Stimulated activated CD4-positive, alpha-beta T cell treated with anti-CD3 and anti-CD28 coated beads, Interleukin-1b, Interleukin-23, amount 100 ng/mL, for 24 hours (primary cell): ENCODE measurements around the gene POLH.
"Not testable (repeated sequence)": the region's sequence is repeated elsewhere in the genome, so short reads cannot be mapped to it uniquely, and the experiment has no call there.

Experiments used
- DNase-seq, 4 experiments: peaks; one replicate each; pipeline ENCODE4 v3.0.0-alpha.2; 2020; ENCODE audit warnings: low read depth in 4 of 4, low spot score in 1 of 4

Gene POLH

GRCh38 chr6:43575772-43576551 lies at the start of gene POLH, which contains the start of gene XPO5:
TSS of gene POLH (plus strand) at chr6:43576185. CDS start at chr6:43582320, 6,135 bp downstream.
TSS of gene XPO5 (minus strand) at chr6:43576038. CDS start at chr6:43575864, 174 bp downstream.
- DNase-seq: peak; percentile 72 to 88 (median 86)

- DNase-seq: no peak
Observed at GRCh38 chr6:43532201-43532600, 43.8 kb upstream of the POLH start.

GRCh38 chr6:43538986-43539385 lies 37.0 kb upstream of the POLH start:
- DNase-seq: not testable (repeated sequence)

- not testable (repeated sequence) for DNase-seq
Observed at GRCh38 chr6:43539409-43539808, 36.6 kb upstream of the POLH start.

- DNase-seq: no peak
Observed at GRCh38 chr6:43540507-43540906, 35.5 kb upstream of the POLH start.

- DNase-seq: no peak
Observed at GRCh38 chr6:43541774-43542471, 34.1 kb upstream of the POLH start.

- no peak for DNase-seq
Observed at GRCh38 chr6:43544461-43544860, 31.5 kb upstream of the POLH start.

- no peak for DNase-seq
Observed at GRCh38 chr6:43547222-43547621, 28.8 kb upstream of the POLH start.

GRCh38 chr6:43557620-43558019 lies 18.4 kb upstream of the POLH start:
- DNase-seq: not testable (repeated sequence)

GRCh38 chr6:43559328-43559727 lies 16.7 kb upstream of the POLH start:
- no peak for DNase-seq

GRCh38 chr6:43570876-43571441 lies 5.0 kb upstream of the POLH start:
- DNase-seq: no peak

GRCh38 chr6:43572015-43572414 lies 4.0 kb upstream of the POLH start:
- no peak for DNase-seq

- peak; percentile 1 to 20 (median 8) for DNase-seq
Observed at GRCh38 chr6:43575105-43575771, 747 bp upstream of the POLH start.

GRCh38 chr6:43578748-43579147 lies 2.8 kb downstream of the POLH start:
- no peak for DNase-seq

GRCh38 chr6:43579171-43579570 lies 3.2 kb downstream of the POLH start:
- no peak for DNase-seq

GRCh38 chr6:43582911-43583310 lies 6.9 kb downstream of the POLH start:
- no peak for DNase-seq

GRCh38 chr6:43584892-43585570 lies 9.0 kb downstream of the POLH start:
- DNase-seq: no peak

GRCh38 chr6:43588194-43588593 lies 12.2 kb downstream of the POLH start:
- DNase-seq: no peak

GRCh38 chr6:43589564-43589963 lies 13.6 kb downstream of the POLH start:
- DNase-seq: not testable (repeated sequence)

- DNase-seq: no peak
Observed at GRCh38 chr6:43593938-43594337, 18.0 kb downstream of the POLH start.

GRCh38 chr6:43600595-43600994 lies 24.6 kb downstream of the POLH start:
- no peak for DNase-seq
